GM10248 (cell line): ENCODE measurements around the gene NIF3L1.
A peak's percentile ranks its signal among the peaks of the same experiment; 100 is the strongest.

Experiments used
- CTCF ChIA-PET: fragments of 300-600 bp; sonication (Branson Sonifier 250); formaldehyde crosslinking; extraction: SDS; loops from one replicate; lab custom pipeline; 2021; ENCODE audit warnings: antibody characterized with exemption; lab: Yijun Ruan, JAX
- POLR2A ChIA-PET: fragments of 350-650 bp; sonication (Branson Sonifier 250); formaldehyde crosslinking; extraction: SDS; loops from one replicate; lab custom pipeline; 2020; ENCODE audit warnings: antibody characterized with exemption; lab: Yijun Ruan, JAX
- DNase-seq: peaks from one replicate; pipeline ENCODE4 v3.0.0; 2012; ENCODE audit errors: extremely low spot score
- CTCF ChIP-seq: IDR thresholded peaks from 2 replicates; pipeline ENCODE4 v1.5.1; 2012; ENCODE audit warnings: mild to moderate bottlenecking, low read depth; ENCODE audit errors: extremely low read depth, missing control alignments, control extremely low read depth

Gene NIF3L1

GRCh38 chr2:200856806-200857205, 32.4 kb upstream of the NIF3L1 start:
- ChIA-PET CTCF (no interaction called here), POLR2A (interaction anchor here (2.3 to 4.9 kb wide), 3 partner anchors 7 to 12 kb away, joined by 7 to 30 read pairs (median 26); partner anchors contain the start of gene CLK1)
- no peak for TF ChIP-seq CTCF
- DNase-seq: no peak

DNA sequence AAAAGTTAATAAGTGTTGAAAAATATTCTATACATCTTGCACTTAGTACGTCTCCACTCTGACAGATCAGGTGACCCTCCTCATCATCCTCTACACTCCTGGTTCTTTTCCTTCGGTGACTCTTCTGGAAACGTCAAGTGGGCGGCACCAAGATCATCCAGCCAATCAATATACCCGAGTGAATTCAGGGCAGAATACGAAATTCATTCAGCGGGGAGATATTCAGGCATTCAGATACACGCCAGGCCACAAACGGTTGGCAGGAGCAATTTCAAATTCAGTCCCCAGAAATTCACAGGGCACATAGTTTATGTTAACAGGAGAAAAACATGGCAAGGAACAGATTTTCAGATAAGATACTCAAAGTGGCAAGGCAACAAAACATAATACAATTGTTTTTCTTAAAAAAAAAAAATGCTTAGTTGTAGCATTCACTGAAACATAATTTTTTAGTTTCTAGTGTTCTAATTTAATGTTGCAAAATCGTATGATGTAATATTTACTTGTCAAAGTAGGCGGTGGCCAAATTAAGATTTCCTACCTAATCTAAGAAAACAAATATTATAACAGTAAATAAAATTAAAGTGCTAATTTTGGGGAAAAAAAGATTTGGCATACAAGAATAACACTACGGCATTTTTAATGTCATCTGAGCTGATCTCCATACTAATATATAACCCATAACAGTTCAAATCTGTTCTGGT, 28.9 kb upstream of the NIF3L1 start:
- POLR2A ChIA-PET: interaction anchor here (0.6 kb wide), 1 partner anchor 184 kb away, joined by 4 read pairs; no protein-coding TSS in a partner anchor
- TF ChIP-seq CTCF: no peak
- no peak for DNase-seq
- CTCF ChIA-PET: no interaction called here

GRCh38 chr2:200861617-200862155, 27.5 kb upstream of the NIF3L1 start:
- no peak for DNase-seq
- ChIA-PET CTCF (interaction anchor here (1.0 kb wide), 1 partner anchor 18 kb away, joined by 3 read pairs; no protein-coding TSS in a partner anchor), POLR2A (interaction anchor here (0.7 to 1.4 kb wide), 3 partner anchors 10 to 14 kb away, joined by 3 to 8 read pairs (median 5); no protein-coding TSS in a partner anchor)
- TF ChIP-seq CTCF: no peak

DNA sequence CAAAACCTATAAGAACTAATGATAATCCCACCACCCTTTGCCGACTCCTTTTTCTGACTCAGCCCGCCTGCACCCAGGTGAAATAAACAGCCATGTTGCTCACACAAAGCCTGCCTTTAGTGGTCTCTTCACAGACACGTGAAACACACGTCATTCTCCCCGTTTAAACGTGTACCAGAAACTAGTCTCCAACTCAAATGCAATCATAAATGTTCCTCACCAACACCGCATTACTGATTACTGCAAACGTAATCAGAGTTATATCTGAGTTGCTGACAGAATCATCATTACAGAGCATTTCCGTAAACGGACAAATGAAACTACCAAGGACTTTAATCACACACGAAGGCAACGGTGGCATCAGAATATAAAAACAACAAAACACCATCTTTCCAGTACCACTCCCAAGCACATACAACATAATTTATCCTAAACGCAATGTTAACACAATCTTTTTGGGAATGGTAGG, 26.6 kb upstream of the NIF3L1 start:
- DNase-seq: peak; percentile 37
- CTCF ChIA-PET: no interaction called here
- no peak for TF ChIP-seq CTCF
- POLR2A ChIA-PET: interaction anchor here (1.1 kb wide), 1 partner anchor 11 kb away, joined by 3 read pairs; no protein-coding TSS in a partner anchor

DNA sequence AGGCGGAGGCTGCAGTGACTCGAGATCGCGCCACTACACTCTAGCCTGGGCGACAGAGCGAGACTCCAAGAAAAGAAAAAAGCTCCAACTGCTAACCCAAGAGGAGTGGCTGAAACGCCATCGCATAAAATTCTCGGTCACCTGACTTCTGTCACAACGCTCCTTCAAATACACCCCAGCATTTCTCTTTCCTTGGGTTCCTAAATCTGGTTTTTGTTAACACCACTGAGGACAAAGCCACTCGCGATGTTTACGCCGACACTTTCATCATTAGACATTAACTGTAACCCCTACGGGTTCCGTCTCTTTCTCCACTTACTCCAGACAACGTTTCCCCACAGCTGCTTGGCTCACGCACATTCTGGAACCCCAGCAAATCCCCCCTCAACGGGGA, 25.4 kb upstream of the NIF3L1 start:
- DNase-seq: no peak
- no peak for TF ChIP-seq CTCF
- CTCF ChIA-PET: interaction anchor here (1.3 to 2.0 kb wide), 3 partner anchors 13 to 368 kb away, joined by 3 to 7 read pairs (median 3); no protein-coding TSS in a partner anchor
- POLR2A ChIA-PET: interaction anchor here (0.5 to 2.0 kb wide), 15 partner anchors 8 to 917 kb away, joined by 3 to 23 read pairs (median 6); partner anchors contain the start of genes ALS2, NIF3L1 and PPIL3
